GM23338 (cell line): ENCODE data around the gene SUCLG2.
A peak's percentile ranks its signal among the peaks of the same experiment; 100 is the strongest.

Source experiments
- CREB1 ChIP-seq: fragments of 250-450 bp; sonication (Bioruptor Pico); IDR thresholded peaks from 2 replicates; pipeline ENCODE4 v1.5.0; 2020; ENCODE audit warnings: low read depth, mild to moderate bottlenecking, moderate library complexity
- EZH2 ChIP-seq: fragments of 200-600 bp; sonication (generic); IDR thresholded peaks from one replicate; pipeline ENCODE4 v1.8.0; 2017; ENCODE audit warnings: antibody characterized with exemption, mild to moderate bottlenecking, low read depth; ENCODE audit not compliant: unreplicated experiment
- EZH2phosphoT487 ChIP-seq: fragments of 200-600 bp; sonication (generic); IDR thresholded peaks from one replicate; pipeline ENCODE4 v1.8.1; 2018; ENCODE audit warnings: antibody characterized with exemption; ENCODE audit not compliant: unreplicated experiment
- JUNB ChIP-seq: IDR thresholded peaks from one replicate; pipeline ENCODE4 v1.6.1; 2016; ENCODE audit warnings: antibody characterized with exemption; ENCODE audit not compliant: unreplicated experiment
- NANOG ChIP-seq: IDR thresholded peaks from 2 replicates; pipeline ENCODE4 v1.6.1; 2016; ENCODE audit warnings: antibody characterized with exemption, borderline replicate concordance
- POLR2AphosphoS5 ChIP-seq: IDR thresholded peaks from 2 replicates; pipeline ENCODE4 v1.6.1; 2016; ENCODE audit warnings: antibody characterized with exemption, low read depth
- STAT1 ChIP-seq: IDR thresholded peaks from one replicate; pipeline ENCODE4 v1.6.1; 2016; ENCODE audit warnings: antibody characterized with exemption; ENCODE audit not compliant: unreplicated experiment
- ZNF114 ChIP-seq: fragments of 250-450 bp; sonication (Bioruptor Pico); IDR thresholded peaks from 2 replicates; pipeline ENCODE4 v1.5.0; 2020; ENCODE audit warnings: mild to moderate bottlenecking, moderate library complexity
- ZNF331 ChIP-seq: fragments of 250-450 bp; sonication (Bioruptor Pico); IDR thresholded peaks from 2 replicates; pipeline ENCODE4 v1.5.0; 2020; ENCODE audit warnings: low read depth, mild to moderate bottlenecking, moderate library complexity
- TF ChIP-seq, protein P1 (sequence below), 2 experiments: fragments of 200-600 bp in 1 of 2; sonication (generic) in 1 of 2; conservative IDR thresholded peaks; 2 replicates each; pipeline versions ENCODE4 v1.5.1 to v1.6.1; 2016 to 2017; ENCODE audit warnings: antibody characterized with exemption in 2 of 2, low read depth in 2 of 2, mild to moderate bottlenecking in 2 of 2, moderate library complexity in 1 of 2
- TF ChIP-seq, protein P2 (sequence below): IDR thresholded peaks from 2 replicates; pipeline ENCODE4 v1.6.1; 2016; ENCODE audit warnings: antibody characterized with exemption
- TF ChIP-seq, protein P3 (sequence below): IDR thresholded peaks from one replicate; pipeline ENCODE4 v1.6.1; 2018; ENCODE audit warnings: antibody characterized with exemption; ENCODE audit not compliant: unreplicated experiment
- TF ChIP-seq, protein P4 (sequence below): fragments of 250-450 bp; sonication (Bioruptor Pico); IDR thresholded peaks from 2 replicates; pipeline ENCODE4 v1.5.0; 2020; ENCODE audit warnings: mild to moderate bottlenecking, moderate library complexity

- no peak for TF ChIP-seq EZH2
- no peak for TF ChIP-seq POLR2AphosphoS5
- TF ChIP-seq, protein P1, sequence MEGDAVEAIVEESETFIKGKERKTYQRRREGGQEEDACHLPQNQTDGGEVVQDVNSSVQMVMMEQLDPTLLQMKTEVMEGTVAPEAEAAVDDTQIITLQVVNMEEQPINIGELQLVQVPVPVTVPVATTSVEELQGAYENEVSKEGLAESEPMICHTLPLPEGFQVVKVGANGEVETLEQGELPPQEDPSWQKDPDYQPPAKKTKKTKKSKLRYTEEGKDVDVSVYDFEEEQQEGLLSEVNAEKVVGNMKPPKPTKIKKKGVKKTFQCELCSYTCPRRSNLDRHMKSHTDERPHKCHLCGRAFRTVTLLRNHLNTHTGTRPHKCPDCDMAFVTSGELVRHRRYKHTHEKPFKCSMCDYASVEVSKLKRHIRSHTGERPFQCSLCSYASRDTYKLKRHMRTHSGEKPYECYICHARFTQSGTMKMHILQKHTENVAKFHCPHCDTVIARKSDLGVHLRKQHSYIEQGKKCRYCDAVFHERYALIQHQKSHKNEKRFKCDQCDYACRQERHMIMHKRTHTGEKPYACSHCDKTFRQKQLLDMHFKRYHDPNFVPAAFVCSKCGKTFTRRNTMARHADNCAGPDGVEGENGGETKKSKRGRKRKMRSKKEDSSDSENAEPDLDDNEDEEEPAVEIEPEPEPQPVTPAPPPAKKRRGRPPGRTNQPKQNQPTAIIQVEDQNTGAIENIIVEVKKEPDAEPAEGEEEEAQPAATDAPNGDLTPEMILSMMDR (conservative IDR thresholded peaks at IDR 0.05; ENCODE audit: low read depth in 2 of 2): no peak
- no peak for TF ChIP-seq CREB1 (CRISPR knock-in tag)
- TF ChIP-seq EZH2phosphoT487: no peak
- TF ChIP-seq ZNF331 (CRISPR knock-in tag): no peak
- TF ChIP-seq, protein P2, sequence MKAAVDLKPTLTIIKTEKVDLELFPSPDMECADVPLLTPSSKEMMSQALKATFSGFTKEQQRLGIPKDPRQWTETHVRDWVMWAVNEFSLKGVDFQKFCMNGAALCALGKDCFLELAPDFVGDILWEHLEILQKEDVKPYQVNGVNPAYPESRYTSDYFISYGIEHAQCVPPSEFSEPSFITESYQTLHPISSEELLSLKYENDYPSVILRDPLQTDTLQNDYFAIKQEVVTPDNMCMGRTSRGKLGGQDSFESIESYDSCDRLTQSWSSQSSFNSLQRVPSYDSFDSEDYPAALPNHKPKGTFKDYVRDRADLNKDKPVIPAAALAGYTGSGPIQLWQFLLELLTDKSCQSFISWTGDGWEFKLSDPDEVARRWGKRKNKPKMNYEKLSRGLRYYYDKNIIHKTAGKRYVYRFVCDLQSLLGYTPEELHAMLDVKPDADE: no peak
- TF ChIP-seq JUNB: no peak
- TF ChIP-seq, protein P3, sequence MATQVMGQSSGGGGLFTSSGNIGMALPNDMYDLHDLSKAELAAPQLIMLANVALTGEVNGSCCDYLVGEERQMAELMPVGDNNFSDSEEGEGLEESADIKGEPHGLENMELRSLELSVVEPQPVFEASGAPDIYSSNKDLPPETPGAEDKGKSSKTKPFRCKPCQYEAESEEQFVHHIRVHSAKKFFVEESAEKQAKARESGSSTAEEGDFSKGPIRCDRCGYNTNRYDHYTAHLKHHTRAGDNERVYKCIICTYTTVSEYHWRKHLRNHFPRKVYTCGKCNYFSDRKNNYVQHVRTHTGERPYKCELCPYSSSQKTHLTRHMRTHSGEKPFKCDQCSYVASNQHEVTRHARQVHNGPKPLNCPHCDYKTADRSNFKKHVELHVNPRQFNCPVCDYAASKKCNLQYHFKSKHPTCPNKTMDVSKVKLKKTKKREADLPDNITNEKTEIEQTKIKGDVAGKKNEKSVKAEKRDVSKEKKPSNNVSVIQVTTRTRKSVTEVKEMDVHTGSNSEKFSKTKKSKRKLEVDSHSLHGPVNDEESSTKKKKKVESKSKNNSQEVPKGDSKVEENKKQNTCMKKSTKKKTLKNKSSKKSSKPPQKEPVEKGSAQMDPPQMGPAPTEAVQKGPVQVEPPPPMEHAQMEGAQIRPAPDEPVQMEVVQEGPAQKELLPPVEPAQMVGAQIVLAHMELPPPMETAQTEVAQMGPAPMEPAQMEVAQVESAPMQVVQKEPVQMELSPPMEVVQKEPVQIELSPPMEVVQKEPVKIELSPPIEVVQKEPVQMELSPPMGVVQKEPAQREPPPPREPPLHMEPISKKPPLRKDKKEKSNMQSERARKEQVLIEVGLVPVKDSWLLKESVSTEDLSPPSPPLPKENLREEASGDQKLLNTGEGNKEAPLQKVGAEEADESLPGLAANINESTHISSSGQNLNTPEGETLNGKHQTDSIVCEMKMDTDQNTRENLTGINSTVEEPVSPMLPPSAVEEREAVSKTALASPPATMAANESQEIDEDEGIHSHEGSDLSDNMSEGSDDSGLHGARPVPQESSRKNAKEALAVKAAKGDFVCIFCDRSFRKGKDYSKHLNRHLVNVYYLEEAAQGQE: no peak
- no peak for TF ChIP-seq STAT1
- TF ChIP-seq ZNF114: peak; percentile 31; the same call in 1 of the 2 replicates
- TF ChIP-seq NANOG: no peak
- TF ChIP-seq, protein P4, sequence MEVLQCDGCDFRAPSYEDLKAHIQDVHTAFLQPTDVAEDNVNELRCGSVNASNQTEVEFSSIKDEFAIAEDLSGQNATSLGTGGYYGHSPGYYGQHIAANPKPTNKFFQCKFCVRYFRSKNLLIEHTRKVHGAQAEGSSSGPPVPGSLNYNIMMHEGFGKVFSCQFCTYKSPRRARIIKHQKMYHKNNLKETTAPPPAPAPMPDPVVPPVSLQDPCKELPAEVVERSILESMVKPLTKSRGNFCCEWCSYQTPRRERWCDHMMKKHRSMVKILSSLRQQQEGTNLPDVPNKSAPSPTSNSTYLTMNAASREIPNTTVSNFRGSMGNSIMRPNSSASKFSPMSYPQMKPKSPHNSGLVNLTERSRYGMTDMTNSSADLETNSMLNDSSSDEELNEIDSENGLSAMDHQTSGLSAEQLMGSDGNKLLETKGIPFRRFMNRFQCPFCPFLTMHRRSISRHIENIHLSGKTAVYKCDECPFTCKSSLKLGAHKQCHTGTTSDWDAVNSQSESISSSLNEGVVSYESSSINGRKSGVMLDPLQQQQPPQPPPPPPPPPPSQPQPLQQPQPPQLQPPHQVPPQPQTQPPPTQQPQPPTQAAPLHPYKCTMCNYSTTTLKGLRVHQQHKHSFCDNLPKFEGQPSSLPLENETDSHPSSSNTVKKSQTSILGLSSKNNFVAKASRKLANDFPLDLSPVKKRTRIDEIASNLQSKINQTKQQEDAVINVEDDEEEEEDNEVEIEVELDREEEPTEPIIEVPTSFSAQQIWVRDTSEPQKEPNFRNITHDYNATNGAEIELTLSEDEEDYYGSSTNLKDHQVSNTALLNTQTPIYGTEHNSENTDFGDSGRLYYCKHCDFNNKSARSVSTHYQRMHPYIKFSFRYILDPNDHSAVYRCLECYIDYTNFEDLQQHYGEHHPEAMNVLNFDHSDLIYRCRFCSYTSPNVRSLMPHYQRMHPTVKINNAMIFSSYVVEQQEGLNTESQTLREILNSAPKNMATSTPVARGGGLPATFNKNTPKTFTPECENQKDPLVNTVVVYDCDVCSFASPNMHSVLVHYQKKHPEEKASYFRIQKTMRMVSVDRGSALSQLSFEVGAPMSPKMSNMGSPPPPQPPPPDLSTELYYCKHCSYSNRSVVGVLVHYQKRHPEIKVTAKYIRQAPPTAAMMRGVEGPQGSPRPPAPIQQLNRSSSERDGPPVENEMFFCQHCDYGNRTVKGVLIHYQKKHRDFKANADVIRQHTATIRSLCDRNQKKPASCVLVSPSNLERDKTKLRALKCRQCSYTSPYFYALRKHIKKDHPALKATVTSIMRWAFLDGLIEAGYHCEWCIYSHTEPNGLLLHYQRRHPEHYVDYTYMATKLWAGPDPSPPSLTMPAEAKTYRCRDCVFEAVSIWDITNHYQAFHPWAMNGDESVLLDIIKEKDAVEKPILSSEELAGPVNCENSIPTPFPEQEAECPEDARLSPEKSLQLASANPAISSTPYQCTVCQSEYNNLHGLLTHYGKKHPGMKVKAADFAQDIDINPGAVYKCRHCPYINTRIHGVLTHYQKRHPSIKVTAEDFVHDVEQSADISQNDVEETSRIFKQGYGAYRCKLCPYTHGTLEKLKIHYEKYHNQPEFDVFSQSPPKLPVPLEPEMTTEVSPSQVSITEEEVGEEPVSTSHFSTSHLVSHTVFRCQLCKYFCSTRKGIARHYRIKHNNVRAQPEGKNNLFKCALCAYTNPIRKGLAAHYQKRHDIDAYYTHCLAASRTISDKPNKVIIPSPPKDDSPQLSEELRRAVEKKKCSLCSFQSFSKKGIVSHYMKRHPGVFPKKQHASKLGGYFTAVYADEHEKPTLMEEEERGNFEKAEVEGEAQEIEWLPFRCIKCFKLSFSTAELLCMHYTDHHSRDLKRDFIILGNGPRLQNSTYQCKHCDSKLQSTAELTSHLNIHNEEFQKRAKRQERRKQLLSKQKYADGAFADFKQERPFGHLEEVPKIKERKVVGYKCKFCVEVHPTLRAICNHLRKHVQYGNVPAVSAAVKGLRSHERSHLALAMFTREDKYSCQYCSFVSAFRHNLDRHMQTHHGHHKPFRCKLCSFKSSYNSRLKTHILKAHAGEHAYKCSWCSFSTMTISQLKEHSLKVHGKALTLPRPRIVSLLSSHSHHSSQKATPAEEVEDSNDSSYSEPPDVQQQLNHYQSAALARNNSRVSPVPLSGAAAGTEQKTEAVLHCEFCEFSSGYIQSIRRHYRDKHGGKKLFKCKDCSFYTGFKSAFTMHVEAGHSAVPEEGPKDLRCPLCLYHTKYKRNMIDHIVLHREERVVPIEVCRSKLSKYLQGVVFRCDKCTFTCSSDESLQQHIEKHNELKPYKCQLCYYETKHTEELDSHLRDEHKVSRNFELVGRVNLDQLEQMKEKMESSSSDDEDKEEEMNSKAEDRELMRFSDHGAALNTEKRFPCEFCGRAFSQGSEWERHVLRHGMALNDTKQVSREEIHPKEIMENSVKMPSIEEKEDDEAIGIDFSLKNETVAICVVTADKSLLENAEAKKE (CRISPR knock-in tag): peak; percentile 93
These were observed 138.6 kb downstream of the SUCLG2 start for GRCh38 chr3:67515778-67516177.
